Placental pericyte (primary cell): ENCODE results near the gene COX5B. TPM values are rescaled to one million over a fixed set of nuclear protein-coding genes. Genes with fewer than 3 reads are reported as not detected.
A peak's percentile ranks its signal among the peaks of the same experiment; 100 is the strongest.

Experiments used
- small RNA-seq: library from RNA; depleted of rRNA; stranded (forward); fragments of <200 nt; gene quantifications from one replicate; pipeline ENCODE3, GENCODE V24; 2012; ENCODE audit warnings: low replicate concordance
- total RNA-seq: library from RNA; depleted of rRNA; stranded (reverse); fragments of >200 nt; gene quantifications from 2 replicates; pipeline ENCODE4 v1.2.3, GENCODE V29; 2012

COX5B gene
- total RNA-seq = 125 and 163 TPM in 2 replicates

GRCh38 chr2:97645695-97646629 is at the start of gene COX5B:
Gene COX5B (plus strand): TSS chr2:97646062. CDS start chr2:97646087, 25 bp downstream.

GRCh38 chr2:97663962-97664635 is 18.2 kb downstream of the COX5B start, which contains the start of gene ACTR1B:
Gene ACTR1B (minus strand): TSS chr2:97664044. CDS start chr2:97663890, 154 bp downstream.

GRCh38 chr2:97669448-97669847 is 23.6 kb downstream of the COX5B start, which contains the start of gene C2orf92:
Gene C2orf92 (plus strand): TSS chr2:97669713. CDS start chr2:97669789, 76 bp downstream.

Small RNAs within 50 kb of the gene (small RNA-seq; reads per million reads assigned to genes)
- gene RNU4-8P = 0.42 reads per million, percentile 13 among the genes with 10 or more reads in this experiment

Other genes with a start within 250 kb of the COX5B start
- gene ANKRD36B, start 56.2 kb upstream of the COX5B start, total RNA-seq = 18.8 and 32.9 TPM in 2 replicates
- gene ACTR1B, start 18.0 kb downstream of the COX5B start, total RNA-seq = 40.3 and 69.9 TPM in 2 replicates
- gene C2orf92, start 23.7 kb downstream of the COX5B start, total RNA-seq = 2.4 and 5.9 TPM in 2 replicates
- 0.43 TPM in 1 of 2 replicates, not detected in the other for gene ZAP70, start 67.5 kb downstream of the COX5B start, total RNA-seq